ENCODE data around the gene GAK.
"Not testable (repeated sequence)": the region's sequence is repeated elsewhere in the genome, so short reads cannot be mapped to it uniquely, and the experiment has no call there.

Gene GAK

DNA sequence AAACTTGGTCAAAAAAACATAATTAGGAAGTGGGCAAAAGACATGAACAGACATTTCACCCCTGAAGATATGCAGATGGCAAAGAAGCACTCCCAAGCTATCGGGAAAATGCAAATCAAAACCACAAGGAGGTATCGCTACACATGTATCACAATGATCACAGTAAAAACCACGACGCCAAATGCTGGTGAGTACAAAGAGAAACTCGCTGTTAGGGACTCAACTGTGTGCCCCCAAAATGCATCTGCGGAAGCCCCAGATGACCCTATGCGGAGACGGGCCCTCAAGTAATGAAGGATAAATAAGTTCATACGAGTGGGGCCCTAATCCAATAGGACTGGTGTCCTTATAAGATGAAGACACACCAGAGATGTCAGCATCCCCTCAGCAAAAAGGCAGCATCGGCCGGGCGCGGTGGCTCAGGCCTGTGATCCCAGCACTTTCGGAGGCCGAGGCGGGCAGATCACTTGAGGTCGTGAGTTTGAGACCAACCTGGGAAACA is 10.2 kb downstream of the GAK start:
- no peak for DNase-seq (ENCODE audit: low read depth)
- no peak overlapping the region for H3K4me3 ChIP-seq (ENCODE audit: low read length)
- TF ChIP-seq, protein P1, sequence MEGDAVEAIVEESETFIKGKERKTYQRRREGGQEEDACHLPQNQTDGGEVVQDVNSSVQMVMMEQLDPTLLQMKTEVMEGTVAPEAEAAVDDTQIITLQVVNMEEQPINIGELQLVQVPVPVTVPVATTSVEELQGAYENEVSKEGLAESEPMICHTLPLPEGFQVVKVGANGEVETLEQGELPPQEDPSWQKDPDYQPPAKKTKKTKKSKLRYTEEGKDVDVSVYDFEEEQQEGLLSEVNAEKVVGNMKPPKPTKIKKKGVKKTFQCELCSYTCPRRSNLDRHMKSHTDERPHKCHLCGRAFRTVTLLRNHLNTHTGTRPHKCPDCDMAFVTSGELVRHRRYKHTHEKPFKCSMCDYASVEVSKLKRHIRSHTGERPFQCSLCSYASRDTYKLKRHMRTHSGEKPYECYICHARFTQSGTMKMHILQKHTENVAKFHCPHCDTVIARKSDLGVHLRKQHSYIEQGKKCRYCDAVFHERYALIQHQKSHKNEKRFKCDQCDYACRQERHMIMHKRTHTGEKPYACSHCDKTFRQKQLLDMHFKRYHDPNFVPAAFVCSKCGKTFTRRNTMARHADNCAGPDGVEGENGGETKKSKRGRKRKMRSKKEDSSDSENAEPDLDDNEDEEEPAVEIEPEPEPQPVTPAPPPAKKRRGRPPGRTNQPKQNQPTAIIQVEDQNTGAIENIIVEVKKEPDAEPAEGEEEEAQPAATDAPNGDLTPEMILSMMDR (IDR thresholded peaks at IDR 0.05; ENCODE audit: insufficient read depth, low read depth, low read length, missing control alignments), result no peak

DNA sequence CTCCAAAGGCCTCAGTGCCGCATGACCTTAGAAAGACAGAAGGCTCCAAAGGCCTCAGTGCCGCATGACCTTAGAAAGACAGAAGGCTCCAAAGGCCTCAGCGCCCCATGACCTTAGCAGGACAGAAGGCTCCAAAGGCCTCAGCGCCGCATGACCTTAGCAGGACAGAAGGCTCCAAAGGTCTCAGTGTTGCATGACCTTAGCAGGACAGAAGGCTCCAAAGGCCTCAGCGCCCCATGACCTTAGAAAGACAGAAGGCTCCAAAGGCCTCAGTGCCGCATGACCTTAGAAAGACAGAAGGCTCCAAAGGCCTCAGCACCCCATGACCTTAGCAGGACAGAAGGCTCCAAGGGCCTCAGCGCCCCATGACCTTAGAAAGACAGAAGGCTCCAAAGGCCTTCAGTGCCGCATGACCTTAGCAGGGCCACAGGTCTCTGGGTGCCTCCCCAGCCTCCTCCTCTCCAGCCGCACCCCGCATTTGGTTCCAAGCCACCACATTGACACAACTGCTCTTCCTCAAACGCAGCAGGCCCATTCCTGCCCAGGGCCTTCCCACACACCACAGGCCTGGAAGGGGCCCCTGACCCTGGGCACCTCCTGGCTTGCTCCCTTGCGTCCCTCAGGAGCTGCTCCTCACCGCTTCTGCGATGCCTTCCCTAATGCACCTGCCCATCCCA is 13.0 kb downstream of the GAK start:
- not testable (repeated sequence) for H3K4me3 ChIP-seq (ENCODE audit: low read length); DNase-seq (ENCODE audit: low read depth)

DNA sequence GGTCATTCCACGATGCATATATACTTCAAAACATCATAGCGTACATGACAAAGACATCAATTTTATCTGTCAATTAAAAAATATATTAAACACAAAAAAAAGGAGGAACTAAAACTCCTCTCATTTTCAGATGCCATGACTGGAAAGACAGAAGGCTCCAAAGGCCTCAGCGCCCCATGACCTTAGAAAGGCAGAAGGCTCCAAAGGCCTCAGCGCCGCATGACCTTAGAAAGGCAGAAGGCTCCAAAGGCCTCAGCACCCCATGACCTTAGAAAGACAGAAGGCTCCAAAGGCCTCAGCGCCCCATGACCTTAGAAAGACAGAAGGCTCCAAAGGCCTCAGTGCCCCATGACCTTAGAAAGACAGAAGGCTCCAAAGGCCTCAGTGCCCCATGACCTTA is 13.5 kb downstream of the GAK start:
- DNase-seq (ENCODE audit: low read depth), result not testable (repeated sequence)

DNA sequence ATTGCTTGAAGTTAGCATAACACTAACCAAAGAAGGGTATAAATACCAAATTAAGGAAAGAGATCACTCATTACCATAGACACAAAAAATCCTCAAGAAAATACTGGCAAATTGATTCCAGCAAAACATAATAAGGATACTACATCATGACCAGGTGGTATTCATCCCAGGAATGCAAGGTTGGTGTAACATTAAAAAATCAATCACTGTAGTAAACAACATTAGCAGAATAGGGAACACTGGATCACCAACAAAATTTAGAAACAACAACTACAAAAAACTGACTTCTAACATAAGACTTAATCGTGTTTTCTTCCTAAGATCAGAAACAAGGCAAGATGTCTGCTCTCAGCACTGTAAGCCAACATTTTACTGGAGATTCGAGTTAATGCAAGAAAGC is 14.1 kb downstream of the GAK start:
- H3K4me3 ChIP-seq (ENCODE audit: low read length), result no peak overlapping the region
- no peak for DNase-seq (ENCODE audit: low read depth)
- TF ChIP-seq, protein P1 (IDR thresholded peaks at IDR 0.05; ENCODE audit: insufficient read depth, low read depth, low read length, missing control alignments), result no peak

More for the DNA sequence above, 13.5 kb downstream of the GAK start:
- not testable (repeated sequence) for H3K4me3 ChIP-seq (ENCODE audit: low read length)

DNA sequence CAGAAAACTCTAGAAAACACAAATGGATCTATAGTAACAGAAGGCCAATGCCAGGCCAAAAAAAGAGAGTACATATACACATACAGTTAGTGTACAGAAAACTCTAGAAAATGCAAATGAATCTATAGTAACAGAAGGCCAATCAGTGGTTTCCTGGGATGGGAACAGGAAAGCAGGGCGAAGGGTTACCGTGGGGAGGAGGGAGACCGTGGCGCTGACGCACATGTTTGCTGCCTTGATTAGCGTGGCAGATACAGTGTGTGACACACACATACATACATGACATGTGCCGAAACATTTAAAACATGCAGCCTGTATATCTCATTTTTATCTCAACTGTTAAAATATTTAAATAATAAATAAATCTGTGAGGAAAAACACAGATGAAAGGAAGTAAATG is 14.7 kb downstream of the GAK start:
- no peak overlapping the region for H3K4me3 ChIP-seq (ENCODE audit: low read length)
- DNase-seq (ENCODE audit: low read depth), result no peak
- TF ChIP-seq, protein P1 (IDR thresholded peaks at IDR 0.05; ENCODE audit: insufficient read depth, low read depth, low read length, missing control alignments), result no peak

DNA sequence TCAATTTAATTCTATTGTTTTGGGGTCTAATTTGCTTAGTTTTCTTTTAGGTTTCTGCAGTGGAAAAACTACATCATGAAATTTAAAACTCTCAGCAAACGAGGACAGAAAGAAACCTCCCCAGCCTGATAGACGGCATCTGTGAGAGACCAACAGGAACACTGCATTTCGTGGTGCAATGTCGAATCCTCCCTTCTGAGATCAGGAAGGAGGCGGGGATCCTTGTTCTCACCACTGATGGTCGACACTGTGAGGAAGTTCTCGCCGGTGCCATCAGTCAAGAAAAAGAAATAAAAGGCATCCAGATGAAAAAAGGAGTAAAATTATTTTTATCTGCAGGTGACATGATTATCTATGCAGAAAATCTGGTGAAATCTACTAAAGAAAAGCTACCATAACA is 16.5 kb downstream of the GAK start:
- DNase-seq (ENCODE audit: low read depth), result no peak
- TF ChIP-seq, protein P1 (IDR thresholded peaks at IDR 0.05; ENCODE audit: insufficient read depth, low read depth, low read length, missing control alignments), result no peak
- H3K4me3 ChIP-seq (ENCODE audit: low read length), result no peak overlapping the region

DNA sequence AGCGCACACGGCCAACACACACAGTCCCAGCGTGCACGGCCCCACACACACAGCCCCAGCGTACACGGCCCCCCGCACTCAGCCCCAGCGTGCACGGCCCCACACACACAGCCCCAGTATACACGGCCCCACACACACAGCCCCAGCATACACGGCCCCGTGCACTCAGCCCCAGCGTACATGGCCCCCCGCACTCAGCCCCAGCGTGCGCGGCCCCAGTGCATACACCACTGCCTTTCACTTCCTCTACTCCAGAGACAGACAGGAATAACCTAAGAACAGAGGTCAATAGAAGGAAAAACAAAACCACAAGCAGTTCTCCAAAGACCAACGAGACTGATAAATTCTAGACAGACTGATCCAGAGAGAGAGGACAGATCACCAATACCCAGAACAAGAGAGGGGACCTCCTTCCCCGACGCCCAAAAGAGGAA is 17.1 kb downstream of the GAK start:
- H3K4me3 ChIP-seq (ENCODE audit: low read length), result no peak overlapping the region
- DNase-seq (ENCODE audit: low read depth), result no peak
- TF ChIP-seq, protein P1 (IDR thresholded peaks at IDR 0.05; ENCODE audit: insufficient read depth, low read depth, low read length, missing control alignments), result no peak

DNA sequence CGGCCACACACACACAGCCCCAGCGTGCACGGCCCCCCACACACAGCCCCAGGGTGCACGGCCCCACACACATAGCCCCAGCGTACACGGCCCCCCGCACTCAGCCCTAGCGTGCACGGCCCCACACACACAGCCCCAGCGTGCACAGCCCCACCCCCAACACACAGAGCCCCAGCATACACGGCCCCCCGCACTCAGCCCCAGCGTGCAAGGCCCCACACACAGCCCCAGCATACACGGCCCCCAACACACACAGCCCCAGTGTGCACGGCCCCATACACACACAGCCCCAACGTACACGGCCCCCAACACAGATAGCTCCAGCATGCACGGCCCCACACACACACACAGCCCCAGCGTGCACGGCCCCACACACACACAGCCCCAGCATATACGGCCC is 17.6 kb downstream of the GAK start:
- no peak overlapping the region for H3K4me3 ChIP-seq (ENCODE audit: low read length)
- no peak for DNase-seq (ENCODE audit: low read depth)
- TF ChIP-seq, protein P1 (IDR thresholded peaks at IDR 0.05; ENCODE audit: insufficient read depth, low read depth, low read length, missing control alignments), result no peak

Measured in epithelial cell of esophagus (primary cell).